HG02588 (cell line): ENCODE data around the gene AGAP1.

Experiments
- ATAC-seq: cut with Tn5 transposase; IDR thresholded peaks from one replicate; pipeline ENCODE4 v1.9.1; 2021; ENCODE audit warnings: mild to moderate bottlenecking, moderate library complexity; ENCODE audit not compliant: unreplicated experiment

The AGAP1 gene

GRCh38 chr2:235605312-235606003 lies 111.6 kb downstream of the AGAP1 start:
- ATAC-seq, result no peak

GRCh38 chr2:235606004-235606715 lies 112.3 kb downstream of the AGAP1 start:
- no peak for ATAC-seq

- ATAC-seq, result no peak
Measured at GRCh38 chr2:235607546-235608199, 113.8 kb downstream of the AGAP1 start.

- no peak for ATAC-seq
Measured at GRCh38 chr2:235608200-235608887, 114.5 kb downstream of the AGAP1 start.

GRCh38 chr2:235609321-235609720 lies 115.5 kb downstream of the AGAP1 start:
- no peak for ATAC-seq

GRCh38 chr2:235609746-235610145 lies 115.9 kb downstream of the AGAP1 start:
- ATAC-seq, result no peak

GRCh38 chr2:235610696-235611257 lies 116.9 kb downstream of the AGAP1 start:
- no peak for ATAC-seq

- no peak for ATAC-seq
Measured at GRCh38 chr2:235611349-235611748, 117.5 kb downstream of the AGAP1 start.

GRCh38 chr2:235611756-235612155 lies 117.9 kb downstream of the AGAP1 start:
- no peak for ATAC-seq

- no peak for ATAC-seq
Measured at GRCh38 chr2:235612181-235612950, 118.5 kb downstream of the AGAP1 start.

GRCh38 chr2:235613649-235614048 lies 119.8 kb downstream of the AGAP1 start:
- no peak for ATAC-seq

GRCh38 chr2:235614176-235614860 lies 120.5 kb downstream of the AGAP1 start:
- ATAC-seq, result no peak

- no peak for ATAC-seq
Measured at GRCh38 chr2:235614900-235615712, 121.3 kb downstream of the AGAP1 start.

GRCh38 chr2:235616885-235617284 lies 123.0 kb downstream of the AGAP1 start:
- no peak for ATAC-seq

GRCh38 chr2:235618039-235618438 lies 124.2 kb downstream of the AGAP1 start:
- no peak for ATAC-seq

- ATAC-seq, result no peak
Measured at GRCh38 chr2:235619544-235619943, 125.7 kb downstream of the AGAP1 start.

GRCh38 chr2:235621736-235622135 lies 127.9 kb downstream of the AGAP1 start:
- ATAC-seq, result no peak

- no peak for ATAC-seq
Measured at GRCh38 chr2:235623111-235623510, 129.3 kb downstream of the AGAP1 start.

- no peak for ATAC-seq
Measured at GRCh38 chr2:235623752-235624151, 129.9 kb downstream of the AGAP1 start.
